H9 (cell line): ENCODE measurements around the gene JPH2. TPM values are rescaled to one million over a fixed set of nuclear protein-coding genes. Genes with fewer than 3 reads are reported as not detected.

Experiments
- DNase-seq: peaks from one replicate; pipeline ENCODE4 v3.0.0-alpha.2; 2017
- H2AFZ ChIP-seq: one replicate; pipeline ENCODE4 v1.6.1; 2013; ENCODE audit warnings: mild to moderate bottlenecking, low read length, control low read depth, moderate library complexity
- H2AK5ac ChIP-seq: 2 replicates; pipeline ENCODE4 v1.6.1; 2013; ENCODE audit warnings: low read length, control low read depth, mixed read lengths; ENCODE audit not compliant: insufficient read length
- H2BK120ac ChIP-seq: one replicate; pipeline ENCODE4 v1.6.1; 2013; ENCODE audit warnings: low read depth, mild to moderate bottlenecking, low read length, control low read depth, inconsistent platforms; ENCODE audit not compliant: poor library complexity, severe bottlenecking
- H2BK12ac ChIP-seq: 2 replicates; pipeline ENCODE4 v1.6.1; 2013; ENCODE audit warnings: low read length, control low read depth, mixed read lengths, low read depth; ENCODE audit not compliant: insufficient read length
- H2BK15ac ChIP-seq: 2 replicates; pipeline ENCODE4 v1.6.1; 2013; ENCODE audit warnings: low read depth, low read length, control low read depth
- H2BK20ac ChIP-seq: one replicate; pipeline ENCODE4 v1.6.1; 2013; ENCODE audit warnings: low read depth, mild to moderate bottlenecking, low read length, control low read depth, inconsistent platforms; ENCODE audit not compliant: poor library complexity, severe bottlenecking
- H2BK5ac ChIP-seq: 2 replicates; pipeline ENCODE4 v1.6.1; 2013; ENCODE audit warnings: low read length, control low read depth, mixed read lengths; ENCODE audit not compliant: insufficient read length
- H3K14ac ChIP-seq: 2 replicates; pipeline ENCODE4 v1.6.1; 2013; ENCODE audit warnings: low read length, control low read depth; ENCODE audit not compliant: insufficient read depth
- H3K18ac ChIP-seq: 2 replicates; pipeline ENCODE4 v1.6.1; 2013; ENCODE audit warnings: low read depth, mild to moderate bottlenecking, mixed read lengths, low read length, control low read depth; ENCODE audit not compliant: insufficient read length
- H3K23ac ChIP-seq: 2 replicates; pipeline ENCODE4 v1.6.1; 2013; ENCODE audit warnings: low read length, control low read depth, mixed read lengths, low read depth; ENCODE audit not compliant: insufficient read length
- H3K23me2 ChIP-seq: 2 replicates; pipeline ENCODE4 v1.6.1; 2013; ENCODE audit warnings: low read depth, mild to moderate bottlenecking, mixed read lengths, low read length, control low read depth; ENCODE audit not compliant: insufficient read length, poor library complexity, severe bottlenecking
- H3K27ac ChIP-seq: 2 replicates; pipeline ENCODE4 v1.5.1; 2013; ENCODE audit warnings: low read length, control low read depth, mixed read lengths, low read depth; ENCODE audit not compliant: insufficient read length
- H3K27me3 ChIP-seq: 2 replicates; pipeline ENCODE4 v1.6.1; 2013; ENCODE audit warnings: low read length, control low read depth, inconsistent platforms; ENCODE audit not compliant: insufficient read depth
- H3K4ac ChIP-seq: 2 replicates; pipeline ENCODE4 v1.6.1; 2013; ENCODE audit warnings: low read depth, mild to moderate bottlenecking, control low read depth, inconsistent platforms, low read length, moderate library complexity
- H3K4me1 ChIP-seq: 2 replicates; pipeline ENCODE4 v1.6.1; 2013; ENCODE audit warnings: low read length, control low read depth, inconsistent platforms; ENCODE audit not compliant: insufficient read depth
- H3K4me2 ChIP-seq: 2 replicates; pipeline ENCODE4 v1.6.1; 2013; ENCODE audit warnings: low read length, control low read depth, mixed read lengths; ENCODE audit not compliant: insufficient read length, insufficient read depth
- H3K56ac ChIP-seq: 2 replicates; pipeline ENCODE4 v1.6.1; 2013; ENCODE audit warnings: low read depth, mild to moderate bottlenecking, mixed read lengths, low read length, control low read depth; ENCODE audit not compliant: insufficient read length
- H3K79me1 ChIP-seq: 2 replicates; pipeline ENCODE4 v1.6.1; 2013; ENCODE audit warnings: low read depth, mild to moderate bottlenecking, moderate library complexity, low read length, control low read depth, inconsistent platforms; ENCODE audit not compliant: insufficient read depth, poor library complexity, severe bottlenecking
- H3K79me2 ChIP-seq: 2 replicates; pipeline ENCODE4 v1.6.1; 2013; ENCODE audit warnings: low read length, control low read depth, inconsistent platforms; ENCODE audit not compliant: insufficient read depth
- H3K9ac ChIP-seq: 2 replicates; pipeline ENCODE4 v1.6.1; 2013; ENCODE audit warnings: low read length, control low read depth, mixed read lengths; ENCODE audit not compliant: insufficient read length; ENCODE audit errors: extremely low read depth
- H3K9me3 ChIP-seq: one replicate; pipeline ENCODE4 v1.6.1; 2013; ENCODE audit warnings: low read depth, low read length, inconsistent platforms; ENCODE audit not compliant: control insufficient read depth
- H3T11ph ChIP-seq: one replicate; pipeline ENCODE4 v1.6.1; 2013; ENCODE audit warnings: mild to moderate bottlenecking, low read length, control low read depth, inconsistent platforms
- H4K20me1 ChIP-seq: one replicate; pipeline ENCODE4 v1.6.1; 2013; ENCODE audit not compliant: control insufficient read depth, insufficient read length, insufficient read depth
- H4K5ac ChIP-seq: 2 replicates; pipeline ENCODE4 v1.6.1; 2013; ENCODE audit warnings: low read depth, mild to moderate bottlenecking, mixed read lengths, low read length, control low read depth; ENCODE audit not compliant: insufficient read length
- H4K8ac ChIP-seq: replicated peaks from 2 replicates; pipeline ENCODE4 v1.6.1; 2013; ENCODE audit warnings: low read length, control low read depth, mixed read lengths, low read depth; ENCODE audit not compliant: insufficient read length
- H4K91ac ChIP-seq: 2 replicates; pipeline ENCODE4 v1.6.1; 2013; ENCODE audit warnings: low read depth, mild to moderate bottlenecking, moderate library complexity, mixed read lengths, low read length, control low read depth; ENCODE audit not compliant: insufficient read length
- H3K27ac Mint-ChIP-seq, 3 experiments: 2 replicates in 2 of 3; 3 replicates in 1 of 3; pipeline ENCODE4 v1.8.0; 2020 to 2021; ENCODE audit warnings: mixed read lengths in 3 of 3, mild to moderate bottlenecking in 1 of 3, moderate library complexity in 1 of 3
- H3K27me3 Mint-ChIP-seq: 2 replicates; pipeline ENCODE4 v1.8.0; 2021; ENCODE audit warnings: low read depth, mild to moderate bottlenecking, moderate library complexity, mixed read lengths
- H3K36me3 Mint-ChIP-seq, 3 experiments: 2 replicates in 2 of 3; 3 replicates in 1 of 3; pipeline ENCODE4 v1.8.0; 2020 to 2021; ENCODE audit warnings: low read depth in 3 of 3, mixed read lengths in 3 of 3; ENCODE audit not compliant: insufficient read depth in 1 of 3
- H3K4me1 Mint-ChIP-seq, 2 experiments: 2 replicates each; pipeline ENCODE4 v1.8.0; 2020; ENCODE audit warnings: mixed read lengths in 2 of 2
- H3K4me3 Mint-ChIP-seq, 2 experiments: 2 replicates in 1 of 2; 3 replicates in 1 of 2; pipeline ENCODE4 v1.8.0; 2020 to 2021; ENCODE audit warnings: mild to moderate bottlenecking in 2 of 2, mixed read lengths in 2 of 2, moderate library complexity in 1 of 2
- H3K9me3 Mint-ChIP-seq, 2 experiments: 2 replicates in 1 of 2; 3 replicates in 1 of 2; pipeline ENCODE4 v1.8.0; 2020; ENCODE audit warnings: mild to moderate bottlenecking in 2 of 2, mixed read lengths in 2 of 2, moderate library complexity in 1 of 2
- WGBS: extraction: QIAGEN DNeasy Blood & Tissue Kit; methylation state at CpG from one replicate; pipeline ENCODE4 v1.1.7; 2013; ENCODE audit warnings: missing lambda C conversion rate, low lambda C conversion rate, mixed read lengths; ENCODE audit not compliant: insufficient read length; ENCODE audit errors: extremely low coverage; 5-methylcytosine and 5-hydroxymethylcytosine counted together
- total RNA-seq: library from RNA; stranded (reverse); gene quantifications from 2 replicates; pipeline ENCODE4 v1.2.1, GENCODE V29; 2021
- TF ChIP-seq, protein P1 (sequence below): fragments of 200-600 bp; sonication (generic); conservative IDR thresholded peaks from 3 replicates; pipeline ENCODE4 v1.8.0; 2021; ENCODE audit warnings: antibody characterized with exemption, mild to moderate bottlenecking

The JPH2 gene
- total RNA-seq, 1 experiment from 2014 or later, result 0.31 TPM

DNA sequence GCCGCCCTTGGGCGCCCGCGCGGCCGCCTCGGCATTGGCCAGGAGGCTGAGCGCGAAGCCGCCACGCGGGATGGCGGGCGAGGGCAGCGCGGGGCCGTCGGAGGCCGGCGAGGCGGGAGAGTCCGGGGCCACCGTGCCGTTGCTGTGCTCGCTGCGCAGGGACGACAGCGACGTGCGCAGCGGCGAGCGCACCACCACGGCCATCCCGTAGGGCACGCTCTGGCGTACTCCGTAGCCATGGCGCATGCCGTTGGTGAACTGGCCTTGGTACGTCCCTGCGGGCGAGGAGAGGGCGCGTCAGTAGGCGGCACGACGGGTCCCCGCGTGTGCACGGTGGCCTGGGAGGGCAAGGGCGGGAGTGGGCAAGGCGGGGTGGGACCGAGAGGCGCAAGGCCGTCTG is 26.9 kb downstream of the JPH2 start:
- Histone ChIP-seq H3K14ac (no peak overlapping the region), H3K4ac (no peak overlapping the region), H3K27ac (no peak overlapping the region), H3K9ac (no peak overlapping the region), H4K5ac (no peak overlapping the region), H3T11ph (no peak overlapping the region), H3K4me2 (no peak overlapping the region), H2BK12ac (no peak overlapping the region), H2BK15ac (no peak overlapping the region), H3K27me3 (no peaks in the 10 kb centered on the region), H2BK20ac (no peak overlapping the region), H3K4me1 (no peaks in the 10 kb centered on the region), H4K20me1 (no peaks in the 10 kb centered on the region), H3K79me2 (no peaks in the 10 kb centered on the region), H3K23ac (no peak overlapping the region), H4K8ac (no peak overlapping the region), H2AFZ (no peak overlapping the region), H3K56ac (no peak overlapping the region), H2AK5ac (no peak overlapping the region), H3K18ac (no peak overlapping the region), H2BK120ac (no peak overlapping the region), H3K79me1 (no peaks in the 10 kb centered on the region), H3K23me2 (no peaks in the 10 kb centered on the region), H3K9me3 (no peaks in the 10 kb centered on the region), H4K91ac (no peak overlapping the region), H2BK5ac (no peak overlapping the region)
- H3K27ac Mint-ChIP-seq, result no peak overlapping the region
- no peak overlapping the region for H3K4me3 Mint-ChIP-seq
- H3K9me3 Mint-ChIP-seq, result no peaks in the 10 kb centered on the region; a peak in 1 of 5 replicates
- no peaks in the 10 kb centered on the region for H3K36me3 Mint-ChIP-seq
- no peak for DNase-seq
- H3K4me1 Mint-ChIP-seq, result peaks cover 2 to 8% of the 10 kb centered on the region in 2 experiments
- TF ChIP-seq, protein P1, sequence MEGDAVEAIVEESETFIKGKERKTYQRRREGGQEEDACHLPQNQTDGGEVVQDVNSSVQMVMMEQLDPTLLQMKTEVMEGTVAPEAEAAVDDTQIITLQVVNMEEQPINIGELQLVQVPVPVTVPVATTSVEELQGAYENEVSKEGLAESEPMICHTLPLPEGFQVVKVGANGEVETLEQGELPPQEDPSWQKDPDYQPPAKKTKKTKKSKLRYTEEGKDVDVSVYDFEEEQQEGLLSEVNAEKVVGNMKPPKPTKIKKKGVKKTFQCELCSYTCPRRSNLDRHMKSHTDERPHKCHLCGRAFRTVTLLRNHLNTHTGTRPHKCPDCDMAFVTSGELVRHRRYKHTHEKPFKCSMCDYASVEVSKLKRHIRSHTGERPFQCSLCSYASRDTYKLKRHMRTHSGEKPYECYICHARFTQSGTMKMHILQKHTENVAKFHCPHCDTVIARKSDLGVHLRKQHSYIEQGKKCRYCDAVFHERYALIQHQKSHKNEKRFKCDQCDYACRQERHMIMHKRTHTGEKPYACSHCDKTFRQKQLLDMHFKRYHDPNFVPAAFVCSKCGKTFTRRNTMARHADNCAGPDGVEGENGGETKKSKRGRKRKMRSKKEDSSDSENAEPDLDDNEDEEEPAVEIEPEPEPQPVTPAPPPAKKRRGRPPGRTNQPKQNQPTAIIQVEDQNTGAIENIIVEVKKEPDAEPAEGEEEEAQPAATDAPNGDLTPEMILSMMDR, result no peak
- WGBS, result no CpG with 5 or more reads among the region's 56 CpGs
- peaks cover 6% of the 10 kb centered on the region for H3K27me3 Mint-ChIP-seq
